Activated B cell treated with CpG ODN at 0.5 μM for 24 hours (primary cell): ENCODE results near the gene TMEM38A. TPM values are rescaled to one million over a fixed set of nuclear protein-coding genes. Genes with fewer than 3 reads are reported as not detected.

Experiments used
- ATAC-seq: fragments of 200-7000 bp; cut with Tn5 transposase; one replicate; pipeline ENCODE4 v1.10.0; 2021; ENCODE audit warnings: low read depth, mild to moderate bottlenecking, moderate library complexity
- CTCF ChIA-PET: fragments of 350-600 bp; sonication (Branson Sonifier 250); formaldehyde crosslinking; loops from one replicate; lab custom pipeline; 2021; ENCODE audit warnings: antibody characterized with exemption; lab: Charles Lee
- POLR2A ChIA-PET: fragments of 350-600 bp; sonication (Branson Sonifier 250); formaldehyde crosslinking; loops from one replicate; lab custom pipeline; 2021; ENCODE audit warnings: antibody characterized with exemption; lab: Charles Lee
- DNase-seq: peaks from one replicate; pipeline ENCODE4 v3.0.0; 2022
- H3K27ac Mint-ChIP-seq: one replicate; pipeline ENCODE4 v1.8.0; 2020; ENCODE audit warnings: mixed read lengths
- H3K27me3 Mint-ChIP-seq: one replicate; pipeline ENCODE4 v1.8.0; 2021; ENCODE audit warnings: mixed read lengths
- H3K36me3 Mint-ChIP-seq: one replicate; pipeline ENCODE4 v1.8.0; 2021; ENCODE audit warnings: low read depth, mixed read lengths
- H3K4me1 Mint-ChIP-seq: one replicate; pipeline ENCODE4 v1.8.0; 2021; ENCODE audit warnings: mixed read lengths
- H3K4me3 Mint-ChIP-seq: one replicate; pipeline ENCODE4 v1.8.0; 2020; ENCODE audit warnings: mild to moderate bottlenecking, mixed read lengths
- H3K9me3 Mint-ChIP-seq: one replicate; pipeline ENCODE4 v1.8.0; 2020; ENCODE audit warnings: mixed read lengths
- CTCF ChIP-seq: fragments of 200-600 bp; IDR thresholded peaks from one replicate; pipeline ENCODE4 v1.8.0; 2022; ENCODE audit warnings: antibody characterized with exemption, mild to moderate bottlenecking
- intact Hi-C: fragments of 100-400 bp; cut with micrococcal nuclease; formaldehyde crosslinking; loops from one replicate; pipeline ENCODE4 v1.15.1; 2024
- total RNA-seq: library from RNA; stranded (reverse); gene quantifications from 2 replicates; pipeline ENCODE4 v1.2.3, GENCODE V29; 2022

Gene TMEM38A
- total RNA-seq, 1 donor from 2014 or later, result 4.0 TPM

GRCh38 chr19:16736709-16737108 is 75.8 kb downstream of the TMEM38A start:
- Mint-ChIP-seq H3K9me3 (no peaks in the 10 kb centered on the region), H3K27ac (no peak overlapping the region), H3K4me1 (no peaks in the 10 kb centered on the region), H3K27me3 (no peaks in the 10 kb centered on the region), H3K36me3 (no peaks in the 10 kb centered on the region), H3K4me3 (no peak overlapping the region)
- TF ChIP-seq CTCF, result no peak
- ChIA-PET POLR2A (no interaction called here), CTCF (no interaction called here)
- ATAC-seq (no peak), DNase-seq (no peak)
- intact Hi-C loops, result no loop called here

DNA sequence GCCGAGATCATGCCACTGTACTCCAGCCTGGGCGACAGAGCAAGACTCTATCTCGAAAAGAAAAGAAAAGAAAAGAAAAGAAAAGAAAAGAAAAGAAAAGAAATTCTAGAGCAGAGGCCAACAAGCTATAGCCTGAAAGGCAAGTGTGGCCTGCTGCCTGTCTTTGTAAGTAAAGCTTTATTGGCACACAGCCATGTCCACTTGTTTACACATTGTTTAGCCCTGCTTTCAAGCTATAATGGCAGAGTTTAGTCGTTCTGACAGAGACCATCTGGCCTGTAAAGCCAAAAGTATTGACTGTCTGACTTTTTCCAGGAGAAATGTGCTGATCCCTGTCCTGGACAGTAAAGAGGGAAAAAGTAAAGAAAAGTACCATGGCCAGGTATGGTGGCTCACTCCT is 77.0 kb downstream of the TMEM38A start:
- no peaks in the 10 kb centered on the region for H3K4me1 Mint-ChIP-seq
- DNase-seq (no peak), ATAC-seq (no peak)
- intact Hi-C loops, result no loop called here
- no peaks in the 10 kb centered on the region for H3K36me3 Mint-ChIP-seq
- POLR2A ChIA-PET, result no interaction called here
- no peak overlapping the region for H3K4me3 Mint-ChIP-seq
- CTCF ChIA-PET, result no interaction called here
- no peaks in the 10 kb centered on the region for H3K27me3 Mint-ChIP-seq
- no peak overlapping the region for H3K27ac Mint-ChIP-seq
- no peak for TF ChIP-seq CTCF
- H3K9me3 Mint-ChIP-seq, result no peaks in the 10 kb centered on the region

DNA sequence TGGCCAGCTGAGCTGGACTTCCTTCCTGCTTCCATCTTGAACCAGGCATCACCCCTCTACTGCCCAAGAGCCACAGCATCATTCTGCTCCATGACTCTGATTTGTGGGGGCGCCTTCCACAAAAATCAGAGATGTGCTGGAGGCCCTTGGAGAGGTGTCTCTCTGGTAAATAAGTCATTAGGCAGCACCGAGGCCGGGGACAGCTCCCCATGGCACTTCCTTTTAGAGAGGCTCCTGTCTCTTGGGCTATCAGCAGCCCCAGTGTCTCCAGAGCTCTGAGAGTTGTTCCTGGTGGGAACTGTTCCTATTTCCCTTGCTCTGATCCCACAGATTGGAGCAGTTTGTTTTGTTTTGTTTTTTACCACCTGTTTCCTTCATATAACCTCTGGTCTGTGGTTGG is 78.6 kb downstream of the TMEM38A start:
- Mint-ChIP-seq H3K36me3 (no peaks in the 10 kb centered on the region), H3K27ac (no peak overlapping the region), H3K27me3 (peaks cover 2% of the 10 kb centered on the region), H3K4me3 (no peak overlapping the region), H3K9me3 (no peaks in the 10 kb centered on the region), H3K4me1 (no peaks in the 10 kb centered on the region)
- no peak for ATAC-seq
- no peak for TF ChIP-seq CTCF
- CTCF ChIA-PET, result no interaction called here
- POLR2A ChIA-PET, result interaction anchor here (0.7 kb wide), 1 partner anchor 19 kb away, joined by 6 read pairs; no protein-coding TSS in a partner anchor
- intact Hi-C loops, result no loop called here
- no peak for DNase-seq

Other genes starting within 250 kb of the TMEM38A start
- 81.0 and 86.3 TPM in 2 replicates for gene EPS15L1, start 189.2 kb upstream of the TMEM38A start, total RNA-seq
- gene CALR3, start 165.0 kb upstream of the TMEM38A start, total RNA-seq, result not detected in 2 replicates
- 5.9 and 7.1 TPM in 2 replicates for gene C19orf44, start 164.7 kb upstream of the TMEM38A start, total RNA-seq
- 70.9 and 89.3 TPM in 2 replicates for gene CHERP, start 118.7 kb upstream of the TMEM38A start, total RNA-seq
- 41.6 and 51.7 TPM in 2 replicates for gene SLC35E1, start 88.7 kb upstream of the TMEM38A start, total RNA-seq
- gene MED26, start 32.9 kb upstream of the TMEM38A start, total RNA-seq, result 32.0 and 36.1 TPM in 2 replicates
- gene SMIM7, start 995 bp upstream of the TMEM38A start, total RNA-seq, result 90.2 and 110 TPM in 2 replicates
- gene NWD1, start 58.7 kb downstream of the TMEM38A start, total RNA-seq, result 0.02 and 0.04 TPM in 2 replicates
- 63.7 and 73.1 TPM in 2 replicates for gene SIN3B, start 168.3 kb downstream of the TMEM38A start, total RNA-seq
- 0.58 and 0.83 TPM in 2 replicates for gene F2RL3, start 227.9 kb downstream of the TMEM38A start, total RNA-seq